ENCODE measurements around the gene SLC12A5.
"Not testable (repeated sequence)": the region's sequence is repeated elsewhere in the genome, so short reads cannot be mapped to it uniquely, and the experiment has no call there.

Gene SLC12A5

GRCh38 chr20:46028772-46029371 is at the start of gene SLC12A5:
Gene SLC12A5, plus strand, starts transcription at chr20:46029215. Its CDS starts 130 bp downstream, at chr20:46029345.
- no peak for DNase-seq (ENCODE audit: low read depth)

GRCh38 chr20:45981261-45981660 is 47.8 kb upstream of the SLC12A5 start:
- DNase-seq (ENCODE audit: low read depth), result no peak

GRCh38 chr20:45983279-45983743 is 45.7 kb upstream of the SLC12A5 start:
- DNase-seq (ENCODE audit: low read depth), result no peak

GRCh38 chr20:45985573-45985972 is 43.4 kb upstream of the SLC12A5 start:
- no peak for DNase-seq (ENCODE audit: low read depth)

GRCh38 chr20:45987108-45987780 is 41.8 kb upstream of the SLC12A5 start:
- peak; percentile 32 for DNase-seq (ENCODE audit: low read depth)

- DNase-seq (ENCODE audit: low read depth), result not testable (repeated sequence)
These were observed 40.2 kb upstream of the SLC12A5 start for GRCh38 chr20:45988830-45989229.

- DNase-seq (ENCODE audit: low read depth), result no peak
These were observed 37.4 kb upstream of the SLC12A5 start for GRCh38 chr20:45991616-45992015.

GRCh38 chr20:45993197-45993951 is 35.6 kb upstream of the SLC12A5 start:
- no peak for DNase-seq (ENCODE audit: low read depth)

- no peak for DNase-seq (ENCODE audit: low read depth)
These were observed 34.1 kb upstream of the SLC12A5 start for GRCh38 chr20:45994761-45995493.

- not testable (repeated sequence) for DNase-seq (ENCODE audit: low read depth)
These were observed 33.4 kb upstream of the SLC12A5 start for GRCh38 chr20:45995495-45996097.

- DNase-seq (ENCODE audit: low read depth), result no peak
These were observed 31.8 kb upstream of the SLC12A5 start for GRCh38 chr20:45997187-45997586.

GRCh38 chr20:45998337-45998736 is 30.7 kb upstream of the SLC12A5 start:
- DNase-seq (ENCODE audit: low read depth), result no peak

- no peak for DNase-seq (ENCODE audit: low read depth)
These were observed 30.3 kb upstream of the SLC12A5 start for GRCh38 chr20:45998761-45999160.

GRCh38 chr20:45999557-46000261 is 29.3 kb upstream of the SLC12A5 start:
- no peak for DNase-seq (ENCODE audit: low read depth)

- no peak for DNase-seq (ENCODE audit: low read depth)
These were observed 28.6 kb upstream of the SLC12A5 start for GRCh38 chr20:46000262-46000996.

GRCh38 chr20:46001498-46001897 is 27.5 kb upstream of the SLC12A5 start:
- DNase-seq (ENCODE audit: low read depth), result no peak

- DNase-seq (ENCODE audit: low read depth), result no peak
These were observed 27.0 kb upstream of the SLC12A5 start for GRCh38 chr20:46002008-46002407.

GRCh38 chr20:46004187-46004586 is 24.8 kb upstream of the SLC12A5 start:
- no peak for DNase-seq (ENCODE audit: low read depth)

- DNase-seq (ENCODE audit: low read depth), result no peak
These were observed 24.0 kb upstream of the SLC12A5 start for GRCh38 chr20:46004889-46005473.

Data from T-helper 22 cell (primary cell).